Right renal pelvis (tissue), 4 donors: Measurements from ENCODE around the gene DENND10. TPM values are rescaled to one million over a fixed set of nuclear protein-coding genes. Genes with fewer than 3 reads are reported as not detected.

ENCODE experiments used
- DNase-seq, 4 donors: peaks; one replicate each; pipeline ENCODE4 v3.0.0-alpha.2; 2013; ENCODE audit warnings: low read depth in 4 of 4, low spot score in 3 of 4, missing footprints in 1 of 4
- polyA plus RNA-seq, 4 donors: library from polyadenylated mRNA; unstranded; fragments of 120-200 nt; gene quantifications; one replicate each; pipeline ENCODE4 v1.2.1, GENCODE V29; 2013; ENCODE audit not compliant: insufficient read length in 4 of 4

Gene DENND10
- 10 to 100 TPM; 47.8 to 70.9 (median 58.1) TPM for polyA plus RNA-seq

- peak in 3 of 4 donors; percentile 62 to 71 (median 65) for DNase-seq
These were observed at the start of gene DENND10 for GRCh38 chr10:119103903-119104653. DENND10 (plus strand) TSS chr10:119104113; CDS start chr10:119104143, 30 bp downstream.

GRCh38 chr10:119055472-119055871 is 48.4 kb upstream of the DENND10 start:
- DNase-seq: no peak

- DNase-seq: no peak
These were observed 45.9 kb upstream of the DENND10 start for GRCh38 chr10:119058010-119058409.

- DNase-seq: no peak
These were observed 44.4 kb upstream of the DENND10 start for GRCh38 chr10:119059557-119059956.

- DNase-seq: no peak
These were observed 43.8 kb upstream of the DENND10 start for GRCh38 chr10:119060107-119060506.

- no peak for DNase-seq
These were observed 42.6 kb upstream of the DENND10 start for GRCh38 chr10:119061352-119061751.

GRCh38 chr10:119061926-119062325 is 42.0 kb upstream of the DENND10 start:
- no peak for DNase-seq

- DNase-seq: no peak
These were observed 33.3 kb upstream of the DENND10 start for GRCh38 chr10:119070395-119071165.

GRCh38 chr10:119073584-119073983 is 30.3 kb upstream of the DENND10 start:
- no peak for DNase-seq

- no peak for DNase-seq
These were observed 25.3 kb upstream of the DENND10 start for GRCh38 chr10:119078422-119079179.

GRCh38 chr10:119079599-119080520 is 24.1 kb upstream of the DENND10 start:
- peak in 3 of 4 donors; percentile 20 to 60 (median 51) for DNase-seq

- DNase-seq: peak; percentile 85 to 95 (median 88)
These were observed 23.2 kb upstream of the DENND10 start, which contains the start of gene EIF3A for GRCh38 chr10:119080521-119081259. EIF3A (minus strand) TSS chr10:119080817; CDS start chr10:119080676, 141 bp downstream.

- DNase-seq: no peak
These were observed 19.0 kb upstream of the DENND10 start for GRCh38 chr10:119084896-119085295.

GRCh38 chr10:119087271-119087882 is 16.5 kb upstream of the DENND10 start:
- no peak for DNase-seq

- DNase-seq: no peak
These were observed 13.7 kb upstream of the DENND10 start for GRCh38 chr10:119090026-119090795.

GRCh38 chr10:119090968-119091367 is 12.9 kb upstream of the DENND10 start:
- DNase-seq: no peak

- no peak for DNase-seq
These were observed 8.3 kb upstream of the DENND10 start for GRCh38 chr10:119095640-119096039.
